ENCODE results near the gene UNC5C.

- TF ChIP-seq JUND (IDR thresholded peaks at IDR 0.05; ENCODE audit: low read depth, low read length) (no peak), SPI1 (IDR thresholded peaks at IDR 0.05; ENCODE audit: borderline replicate concordance, insufficient read depth, low read depth, low read length) (no peak), SP1 (IDR thresholded peaks at IDR 0.05; ENCODE audit: low read depth, low read length) (no peak), SREBF2 (IDR thresholded peaks at IDR 0.05; ENCODE audit: low read length) (no peak), CREB1 (IDR thresholded peaks at IDR 0.05; ENCODE audit: low read depth) (no peak), CHD4 (IDR thresholded peaks at IDR 0.05) (no peak), POLR2A (IDR thresholded peaks at IDR 0.05; ENCODE audit: low read depth, low read length) (no peak), CTCF (IDR thresholded peaks at IDR 0.05 in 2 of 3, conservative IDR thresholded peaks at IDR 0.05 in 1 of 3; ENCODE audit: control insufficient read depth in 2 of 3, extremely low read depth in 1 of 3, insufficient read depth in 1 of 3, low read depth in 3 of 3, low read length in 3 of 3) (no peak), STAT1 (conservative IDR thresholded peaks at IDR 0.05) (no peak), ZNF274 (IDR thresholded peaks at IDR 0.05; ENCODE audit: insufficient read depth, insufficient read length) (no peak), PML (IDR thresholded peaks at IDR 0.05; ENCODE audit: low read length) (no peak), ETV6 (conservative IDR thresholded peaks at IDR 0.05 in 1 of 2, IDR thresholded peaks at IDR 0.05 in 1 of 2; ENCODE audit: borderline replicate concordance in 1 of 2, low read depth in 1 of 2) (no peak), TAF1 (IDR thresholded peaks at IDR 0.05; ENCODE audit: borderline replicate concordance, low read depth, low read length) (no peak), FOXK2 (IDR thresholded peaks at IDR 0.05) (no peak)
Observed at GRCh38 chr4:95504501-95504900, 44.3 kb downstream of the UNC5C start.

All from GM12878 (cell line).